HCT116 (cell line): ENCODE results near the gene TMEM266. TPM values are rescaled to one million over a fixed set of nuclear protein-coding genes. Genes with fewer than 3 reads are reported as not detected.

ENCODE experiments used
- ATAC-seq: fragments of 200-7000 bp; cut with Tn5 transposase; 2 replicates; pipeline ENCODE4 v1.9.1; 2020; ENCODE audit warnings: mild to moderate bottlenecking, moderate library complexity
- BruUV-seq: library from RNA; stranded (reverse); fragments of 400-500 nt; replicated peaks from 2 replicates; lab custom pipeline; 2021; lab: Mats Ljungman, UMichigan
- CTCF ChIA-PET: fragments of 300-600 bp; sonication (Branson Sonifier 250); formaldehyde crosslinking; loops from one replicate; lab custom pipeline; 2021; ENCODE audit warnings: antibody characterized with exemption; lab: Charles Lee
- POLR2A ChIA-PET: fragments of 300-600, 350-600 bp; sonication (Branson Sonifier 250); formaldehyde crosslinking; loops from one replicate; lab custom pipeline; 2021; ENCODE audit warnings: antibody characterized with exemption; lab: Charles Lee
- RAD21 ChIA-PET, 2 experiments: fragments of 300-600 bp; sonication (Branson Sonifier 250); formaldehyde crosslinking; loops; one replicate each; lab custom pipeline; 2023; ENCODE audit warnings: low total read pairs in 2 of 2; ENCODE audit not compliant: uncharacterized antibody in 2 of 2, unreplicated experiment in 2 of 2, low non-redundant PET in 1 of 2; lab: Charles Lee
- DNase-seq: peaks from one replicate; pipeline ENCODE4 v3.0.0-alpha.2; 2010; ENCODE audit warnings: low read depth, low spot score
- H2AFZ ChIP-seq: fragments of 200-600 bp; shearing (Covaris generic), sonication (generic); 2 replicates; pipeline ENCODE4 v1.6.1; 2017; ENCODE audit warnings: low read depth, mixed run types, mixed read lengths, antibody characterized with exemption, low read length; ENCODE audit not compliant: poor library complexity, severe bottlenecking
- H3K27ac ChIP-seq: 2 replicates; pipeline ENCODE4 v1.5.1; 2012; ENCODE audit warnings: low read depth, low read length
- H3K27me3 ChIP-seq: fragments of 200-600 bp; sonication (generic); 2 replicates; pipeline ENCODE4 v1.6.1; 2016; ENCODE audit warnings: mixed run types, low read length, mixed read lengths; ENCODE audit not compliant: insufficient read depth
- H3K36me3 ChIP-seq, 2 experiments: fragments of 200-500 bp in 1 of 2; fragments of 200-600 bp in 1 of 2; sonication (Bioruptor generic) in 1 of 2; sonication (generic) in 1 of 2; 2 replicates each; pipeline versions ENCODE4 v1.5.1 to v1.6.1; 2014 to 2016; ENCODE audit warnings: low read length in 2 of 2, inconsistent platforms in 1 of 2, mixed read lengths in 1 of 2, mixed run types in 1 of 2; ENCODE audit not compliant: insufficient read depth in 2 of 2, control insufficient read depth in 1 of 2
- H3K4me1 ChIP-seq, 2 experiments: fragments of 200-600 bp in 1 of 2; sonication (generic) in 1 of 2; 2 replicates each; pipeline versions ENCODE4 v1.5.1 to v1.6.1; 2012 to 2017; ENCODE audit warnings: low read length in 2 of 2, inconsistent platforms in 1 of 2, mild to moderate bottlenecking in 1 of 2, mixed read lengths in 1 of 2, mixed run types in 1 of 2, moderate library complexity in 1 of 2; ENCODE audit not compliant: insufficient read depth in 2 of 2, control insufficient read depth in 1 of 2
- H3K4me2 ChIP-seq: fragments of 200-600 bp; sonication (generic); 2 replicates; pipeline ENCODE4 v1.6.1; 2017; ENCODE audit warnings: mixed run types, low read length, mixed read lengths
- H3K4me3 ChIP-seq, 2 experiments: fragments of 200-600 bp in 1 of 2; sonication (generic) in 1 of 2; replicated peaks in 1 of 2; 2 replicates each; pipeline ENCODE4 v1.5.1; 2011 to 2016; ENCODE audit warnings: low read length in 2 of 2, control low read depth in 1 of 2, low read depth in 1 of 2, mild to moderate bottlenecking in 1 of 2, mixed read lengths in 1 of 2, mixed run types in 1 of 2
- H3K79me2 ChIP-seq: fragments of 200-600 bp; sonication (generic); 2 replicates; pipeline ENCODE4 v1.6.1; 2017; ENCODE audit warnings: mild to moderate bottlenecking, mixed run types, low read length, moderate library complexity, mixed read lengths; ENCODE audit not compliant: insufficient read depth
- H3K9ac ChIP-seq: fragments of 200-600 bp; sonication (generic); 2 replicates; pipeline ENCODE4 v1.6.1; 2016; ENCODE audit warnings: low read length, mixed read lengths
- H3K9me2 ChIP-seq: fragments of 200-600 bp; sonication (generic), shearing (Covaris generic); 2 replicates; pipeline ENCODE4 v1.6.1; 2017; ENCODE audit warnings: mixed run types, mild to moderate bottlenecking, moderate library complexity; ENCODE audit not compliant: insufficient read depth
- H3K9me3 ChIP-seq, 2 experiments: fragments of 200-500 bp in 1 of 2; fragments of 200-600 bp in 1 of 2; sonication (Bioruptor generic) in 1 of 2; sonication (generic) in 1 of 2; 2 replicates each; pipeline ENCODE4 v1.6.1; 2014 to 2017; ENCODE audit warnings: low read length in 2 of 2, mixed read lengths in 2 of 2, inconsistent platforms in 1 of 2, low read depth in 1 of 2, mild to moderate bottlenecking in 1 of 2, mixed run types in 1 of 2, moderate library complexity in 1 of 2; ENCODE audit not compliant: control insufficient read depth in 1 of 2, insufficient read depth in 1 of 2
- H4K20me1 ChIP-seq: fragments of 200-600 bp; sonication (generic), shearing (Covaris generic); 2 replicates; pipeline ENCODE4 v1.6.1; 2017; ENCODE audit warnings: mixed run types, mild to moderate bottlenecking, moderate library complexity; ENCODE audit not compliant: insufficient read depth
- CBX3 ChIP-seq: IDR thresholded peaks from 2 replicates; pipeline ENCODE4 v1.6.1; 2012; ENCODE audit warnings: low read depth
- CEBPB ChIP-seq: IDR thresholded peaks from 2 replicates; pipeline ENCODE4 v1.6.1; 2012; ENCODE audit warnings: low read depth
- ELF1 ChIP-seq: IDR thresholded peaks from 2 replicates; pipeline ENCODE4 v1.6.1; 2012; ENCODE audit warnings: low read depth, borderline replicate concordance
- EZH2 ChIP-seq: fragments of 200-600 bp; sonication (generic); IDR thresholded peaks from 2 replicates; pipeline ENCODE4 v1.6.1; 2017; ENCODE audit warnings: antibody characterized with exemption, mixed run types
- EZH2phosphoT487 ChIP-seq: fragments of 200-600 bp; IDR thresholded peaks from 2 replicates; pipeline ENCODE4 v1.6.1; 2018; ENCODE audit warnings: antibody characterized with exemption, borderline replicate concordance
- FOSL1 ChIP-seq: IDR thresholded peaks from 2 replicates; pipeline ENCODE4 v1.6.1; 2012; ENCODE audit warnings: low read depth
- JUND ChIP-seq: IDR thresholded peaks from 2 replicates; pipeline ENCODE4 v1.6.1; 2012
- MAX ChIP-seq: IDR thresholded peaks from 2 replicates; pipeline ENCODE4 v1.6.1; 2012
- POLR2A ChIP-seq: IDR thresholded peaks from 2 replicates; pipeline ENCODE4 v1.7.0; 2011; ENCODE audit warnings: borderline replicate concordance; ENCODE audit not compliant: insufficient read depth, insufficient read length; ENCODE audit errors: extremely low read depth
- RAD21 ChIP-seq: IDR thresholded peaks from 2 replicates; pipeline ENCODE4 v1.6.1; 2012; ENCODE audit warnings: low read depth, mild to moderate bottlenecking
- SIN3A ChIP-seq: IDR thresholded peaks from 2 replicates; pipeline ENCODE4 v1.6.1; 2012; ENCODE audit warnings: low read depth
- SP1 ChIP-seq: IDR thresholded peaks from 2 replicates; pipeline ENCODE4 v1.6.1; 2012; ENCODE audit warnings: low read depth
- SRF ChIP-seq: IDR thresholded peaks from 2 replicates; pipeline ENCODE4 v1.6.1; 2012; ENCODE audit warnings: low read depth
- TCF7L2 ChIP-seq: IDR thresholded peaks from 2 replicates; pipeline ENCODE4 v1.7.0; 2011; ENCODE audit warnings: borderline replicate concordance, inconsistent platforms; ENCODE audit not compliant: insufficient read depth, insufficient read length; ENCODE audit errors: extremely low read depth
- YY1 ChIP-seq: IDR thresholded peaks from 2 replicates; pipeline ENCODE4 v1.6.1; 2011; ENCODE audit warnings: low read length, low read depth, moderate library complexity, mild to moderate bottlenecking; ENCODE audit not compliant: insufficient replicate concordance; ENCODE audit errors: extremely low read depth
- ZBTB33 ChIP-seq: IDR thresholded peaks from 2 replicates; pipeline ENCODE4 v1.6.1; 2011; ENCODE audit warnings: mild to moderate bottlenecking, low read length, moderate library complexity; ENCODE audit not compliant: insufficient replicate concordance; ENCODE audit errors: extremely low read depth
- ZFX ChIP-seq: fragments of 450-650 bp; IDR thresholded peaks from 2 replicates; pipeline ENCODE4 v1.6.1; 2017
- ZNF274 ChIP-seq: fragments of 200-500 bp; sonication (Bioruptor generic); IDR thresholded peaks from 2 replicates; pipeline ENCODE4 v1.6.1; 2014; ENCODE audit warnings: mild to moderate bottlenecking, low read depth, low read length, inconsistent platforms
- intact Hi-C: fragments of 100-400 bp; cut with micrococcal nuclease; formaldehyde crosslinking; loops from 2 replicates; pipeline ENCODE4 v1.10.0; 2022
- total RNA-seq: library from RNA; stranded (reverse); gene quantifications from one replicate; pipeline ENCODE4 v1.2.1, GENCODE V29; 2021; ENCODE audit not compliant: unreplicated experiment
- TF ChIP-seq, protein P1 (sequence below): IDR thresholded peaks from 2 replicates; pipeline ENCODE4 v1.6.1; 2012

The TMEM266 gene
- total RNA-seq, 1 experiment from 2014 or later: 0.91 TPM

- no TSS peak for BruUV-seq
These were observed 39.6 kb downstream of the TMEM266 start for GRCh38 chr15:76099388-76099787.

DNA sequence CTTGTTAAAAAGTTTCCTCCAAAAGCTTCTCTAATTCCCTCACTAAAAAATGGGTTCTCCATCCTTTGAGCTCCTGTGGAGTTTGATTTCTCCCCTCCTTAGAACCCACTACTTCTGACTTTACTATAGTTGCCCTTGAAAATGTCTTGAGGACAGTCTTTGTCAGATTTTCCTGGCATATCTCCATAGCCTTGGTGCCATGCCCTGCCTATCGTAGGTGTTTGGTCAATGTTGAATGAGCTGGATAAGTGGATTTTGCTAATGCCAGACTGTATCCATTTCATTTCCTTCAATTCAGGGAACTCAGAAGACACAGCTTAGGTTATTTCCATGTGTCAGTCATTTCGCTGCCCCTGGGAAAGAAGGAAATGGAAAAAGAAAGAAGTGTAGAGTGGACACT, 40.6 kb downstream of the TMEM266 start:
- Histone ChIP-seq H2AFZ (no peak overlapping the region), H3K79me2 (no peaks in the 10 kb centered on the region), H3K4me2 (no peak overlapping the region), H3K9ac (no peak overlapping the region), H3K9me3 (no peaks in the 10 kb centered on the region), H3K36me3 (no peaks in the 10 kb centered on the region), H3K4me3 (no peak overlapping the region), H3K27me3 (peaks cover 4% of the 10 kb centered on the region; the same call in 1 of the 2 replicates), H4K20me1 (no peaks in the 10 kb centered on the region), H3K4me1 (no peaks in the 10 kb centered on the region), H3K27ac (no peak overlapping the region), H3K9me2 (no peaks in the 10 kb centered on the region)
- BruUV-seq: no TSS peak
- ChIA-PET CTCF (no interaction called here), RAD21 (no interaction called here), POLR2A (no interaction called here)
- intact Hi-C loops: no loop called here
- ATAC-seq (no peak), DNase-seq (no peak)
- TF ChIP-seq ZNF274 (no peak), FOSL1 (no peak), TCF7L2 (no peak), ZBTB33 (no peak), MAX (no peak), SIN3A (no peak), RAD21 (no peak), ZFX (no peak), ELF1 (no peak), EZH2 (no peak), SP1 (no peak)

More at GRCh38 chr15:76099388-76099787, 39.6 kb downstream of the TMEM266 start:
- Histone ChIP-seq H2AFZ (no peak overlapping the region), H3K36me3 (no peaks in the 10 kb centered on the region), H3K4me1 (no peaks in the 10 kb centered on the region), H3K4me3 (no peak overlapping the region), H3K27me3 (peaks cover 4% of the 10 kb centered on the region; the same call in 1 of the 2 replicates), H4K20me1 (no peaks in the 10 kb centered on the region), H3K27ac (no peak overlapping the region), H3K4me2 (no peak overlapping the region), H3K9ac (no peak overlapping the region)
- DNase-seq: no peak
- CTCF ChIA-PET: no interaction called here
- POLR2A ChIA-PET: no interaction called here
- intact Hi-C loops: loop anchor here (1.0 kb wide), 1 partner anchor 9 kb away; no protein-coding TSS in a partner anchor
- no peak for TF ChIP-seq YY1
- no peak for TF ChIP-seq CEBPB
- no peak for TF ChIP-seq SIN3A
- TF ChIP-seq SRF: no peak
- TF ChIP-seq JUND: no peak
- TF ChIP-seq EZH2phosphoT487: no peak
- TF ChIP-seq POLR2A: no peak
- no peak for TF ChIP-seq SP1
- TF ChIP-seq MAX: no peak
- no peak for TF ChIP-seq CBX3
- TF ChIP-seq, protein P1, sequence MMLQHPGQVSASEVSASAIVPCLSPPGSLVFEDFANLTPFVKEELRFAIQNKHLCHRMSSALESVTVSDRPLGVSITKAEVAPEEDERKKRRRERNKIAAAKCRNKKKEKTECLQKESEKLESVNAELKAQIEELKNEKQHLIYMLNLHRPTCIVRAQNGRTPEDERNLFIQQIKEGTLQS: no peak
- TF ChIP-seq, all 23 proteins: peak for 0
- Histone ChIP-seq H3K79me2 (no peaks in the 10 kb centered on the region), H3K9me2 (no peaks in the 10 kb centered on the region), H3K9me3 (no peaks in the 10 kb centered on the region)
- ATAC-seq: no peak
- RAD21 ChIA-PET: no interaction called here
